Activated T-cell treated with anti-CD3 and anti-CD28 coated beads, Interleukin-2, amount 50 U/mL, for 48 hours (primary cell): ENCODE results near the gene EFCAB6.
"Not testable (repeated sequence)": the region's sequence is repeated elsewhere in the genome, so short reads cannot be mapped to it uniquely, and the experiment has no call there.

Source experiments
- DNase-seq, 2 experiments: peaks; one replicate each; pipeline ENCODE4 v3.0.0-alpha.2; 2020

Gene EFCAB6

GRCh38 chr22:43689356-43689755 lies 122.7 kb downstream of the EFCAB6 start:
- DNase-seq, result no peak

- DNase-seq, result no peak
These were observed 129.3 kb downstream of the EFCAB6 start for GRCh38 chr22:43682851-43683250.

- DNase-seq, result no peak
These were observed 130.3 kb downstream of the EFCAB6 start for GRCh38 chr22:43681731-43682360.

- DNase-seq, result no peak
These were observed 141.6 kb downstream of the EFCAB6 start for GRCh38 chr22:43670513-43670912.

- no peak for DNase-seq
These were observed 142.9 kb downstream of the EFCAB6 start for GRCh38 chr22:43669190-43669589.

GRCh38 chr22:43667656-43668055 lies 144.4 kb downstream of the EFCAB6 start:
- DNase-seq, result no peak

GRCh38 chr22:43666457-43666856 lies 145.6 kb downstream of the EFCAB6 start:
- no peak for DNase-seq

- no peak for DNase-seq
These were observed 153.3 kb downstream of the EFCAB6 start for GRCh38 chr22:43658823-43659222.

- DNase-seq, result not testable (repeated sequence)
These were observed 155.5 kb downstream of the EFCAB6 start for GRCh38 chr22:43656581-43656980.

- DNase-seq, result no peak
These were observed 157.8 kb downstream of the EFCAB6 start for GRCh38 chr22:43654271-43654670.

GRCh38 chr22:43652845-43653244 lies 159.3 kb downstream of the EFCAB6 start:
- no peak for DNase-seq

- no peak for DNase-seq
These were observed 168.7 kb downstream of the EFCAB6 start for GRCh38 chr22:43643387-43643786.

- DNase-seq, result no peak
These were observed 169.5 kb downstream of the EFCAB6 start for GRCh38 chr22:43642319-43643206.

- no peak for DNase-seq
These were observed 172.7 kb downstream of the EFCAB6 start for GRCh38 chr22:43639228-43639948.

- no peak for DNase-seq
These were observed 174.5 kb downstream of the EFCAB6 start for GRCh38 chr22:43637275-43638260.

GRCh38 chr22:43636086-43636485 lies 176.0 kb downstream of the EFCAB6 start:
- no peak for DNase-seq

GRCh38 chr22:43635101-43635500 lies 177.0 kb downstream of the EFCAB6 start:
- DNase-seq, result no peak

GRCh38 chr22:43634316-43634715 lies 177.8 kb downstream of the EFCAB6 start:
- DNase-seq, result no peak

GRCh38 chr22:43633631-43634285 lies 178.3 kb downstream of the EFCAB6 start:
- no peak for DNase-seq

GRCh38 chr22:43631846-43632245 lies 180.3 kb downstream of the EFCAB6 start:
- no peak for DNase-seq

- no peak for DNase-seq
These were observed 180.9 kb downstream of the EFCAB6 start for GRCh38 chr22:43631201-43631600.

GRCh38 chr22:43630451-43630850 lies 181.7 kb downstream of the EFCAB6 start:
- no peak for DNase-seq
